ENCODE measurements around the gene WDR12. TPM values are rescaled to one million over a fixed set of nuclear protein-coding genes. Genes with fewer than 3 reads are reported as not detected.

Gene WDR12
- total and polyA plus RNA-seq, 9 of the 15 experiments (the other 6 are each of a cell fraction or from before 2014, with no cell fraction given), result 109 to 554 (median 174) TPM

DNA sequence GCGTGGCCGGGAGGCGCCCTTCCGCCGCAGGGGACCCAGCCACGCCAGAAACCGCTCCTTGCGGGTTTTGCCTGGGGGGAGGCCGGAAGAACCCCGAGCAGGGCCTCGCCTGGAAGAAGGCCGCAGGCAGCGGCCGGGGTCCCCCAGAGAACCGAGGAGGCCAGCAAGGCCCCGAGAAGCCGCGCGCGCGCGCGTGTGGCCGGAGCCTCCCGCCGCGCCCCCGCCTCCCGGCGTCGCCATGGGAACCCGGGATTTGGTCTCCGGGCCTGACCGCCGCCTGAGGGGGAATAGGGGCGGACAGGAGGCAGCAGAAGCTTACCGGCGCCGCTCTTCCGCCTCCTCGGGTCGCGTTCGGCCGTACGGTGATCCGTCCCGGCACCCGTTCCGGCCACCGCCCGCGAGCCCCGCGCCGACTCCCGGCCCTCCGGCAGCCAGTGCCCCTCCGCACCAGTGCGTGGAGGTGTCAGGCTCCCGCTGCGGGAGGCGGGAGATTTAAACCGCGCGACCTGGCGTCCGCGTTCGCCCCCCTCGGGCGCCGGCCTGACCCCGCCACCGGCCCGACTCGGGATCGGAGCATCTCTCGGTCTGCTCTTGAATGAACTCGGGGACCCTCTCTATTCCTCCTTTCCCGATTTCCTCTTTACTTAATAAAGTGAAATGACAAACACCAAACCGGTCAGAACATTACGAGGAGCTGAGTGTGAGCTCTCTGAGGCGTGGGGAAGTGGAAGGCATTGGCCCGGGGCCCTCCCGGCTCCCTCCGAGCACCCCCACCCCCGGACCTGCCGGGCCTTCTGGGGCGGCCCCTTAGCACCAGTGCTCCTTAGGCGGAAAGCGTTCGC, 40.0 kb downstream of the WDR12 start, which contains the start of gene ICA1L (continued):
- TF ChIP-seq, protein P1, sequence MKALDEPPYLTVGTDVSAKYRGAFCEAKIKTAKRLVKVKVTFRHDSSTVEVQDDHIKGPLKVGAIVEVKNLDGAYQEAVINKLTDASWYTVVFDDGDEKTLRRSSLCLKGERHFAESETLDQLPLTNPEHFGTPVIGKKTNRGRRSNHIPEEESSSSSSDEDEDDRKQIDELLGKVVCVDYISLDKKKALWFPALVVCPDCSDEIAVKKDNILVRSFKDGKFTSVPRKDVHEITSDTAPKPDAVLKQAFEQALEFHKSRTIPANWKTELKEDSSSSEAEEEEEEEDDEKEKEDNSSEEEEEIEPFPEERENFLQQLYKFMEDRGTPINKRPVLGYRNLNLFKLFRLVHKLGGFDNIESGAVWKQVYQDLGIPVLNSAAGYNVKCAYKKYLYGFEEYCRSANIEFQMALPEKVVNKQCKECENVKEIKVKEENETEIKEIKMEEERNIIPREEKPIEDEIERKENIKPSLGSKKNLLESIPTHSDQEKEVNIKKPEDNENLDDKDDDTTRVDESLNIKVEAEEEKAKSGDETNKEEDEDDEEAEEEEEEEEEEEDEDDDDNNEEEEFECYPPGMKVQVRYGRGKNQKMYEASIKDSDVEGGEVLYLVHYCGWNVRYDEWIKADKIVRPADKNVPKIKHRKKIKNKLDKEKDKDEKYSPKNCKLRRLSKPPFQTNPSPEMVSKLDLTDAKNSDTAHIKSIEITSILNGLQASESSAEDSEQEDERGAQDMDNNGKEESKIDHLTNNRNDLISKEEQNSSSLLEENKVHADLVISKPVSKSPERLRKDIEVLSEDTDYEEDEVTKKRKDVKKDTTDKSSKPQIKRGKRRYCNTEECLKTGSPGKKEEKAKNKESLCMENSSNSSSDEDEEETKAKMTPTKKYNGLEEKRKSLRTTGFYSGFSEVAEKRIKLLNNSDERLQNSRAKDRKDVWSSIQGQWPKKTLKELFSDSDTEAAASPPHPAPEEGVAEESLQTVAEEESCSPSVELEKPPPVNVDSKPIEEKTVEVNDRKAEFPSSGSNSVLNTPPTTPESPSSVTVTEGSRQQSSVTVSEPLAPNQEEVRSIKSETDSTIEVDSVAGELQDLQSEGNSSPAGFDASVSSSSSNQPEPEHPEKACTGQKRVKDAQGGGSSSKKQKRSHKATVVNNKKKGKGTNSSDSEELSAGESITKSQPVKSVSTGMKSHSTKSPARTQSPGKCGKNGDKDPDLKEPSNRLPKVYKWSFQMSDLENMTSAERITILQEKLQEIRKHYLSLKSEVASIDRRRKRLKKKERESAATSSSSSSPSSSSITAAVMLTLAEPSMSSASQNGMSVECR (CRISPR knock-in tag; IDR thresholded peaks at IDR 0.05), result peak; percentile 72; the same call in 1 of the 2 replicates
- TF ChIP-seq ZFP30 (CRISPR knock-in tag; IDR thresholded peaks at IDR 0.05; ENCODE audit: borderline replicate concordance), result no peak
- TF ChIP-seq PTRF (tag; IDR thresholded peaks at IDR 0.05), result no peak
- TF ChIP-seq SRSF9 (IDR thresholded peaks at IDR 0.05; ENCODE audit: borderline replicate concordance, low read depth, low read length), result no peak
- peak; percentile 59; the same call in 1 of the 2 replicates for TF ChIP-seq TGIF2 (CRISPR knock-in tag; IDR thresholded peaks at IDR 0.05)
- TF ChIP-seq CAMTA2 (CRISPR knock-in tag; conservative IDR thresholded peaks at IDR 0.05), result no peak
- TF ChIP-seq, protein P2, sequence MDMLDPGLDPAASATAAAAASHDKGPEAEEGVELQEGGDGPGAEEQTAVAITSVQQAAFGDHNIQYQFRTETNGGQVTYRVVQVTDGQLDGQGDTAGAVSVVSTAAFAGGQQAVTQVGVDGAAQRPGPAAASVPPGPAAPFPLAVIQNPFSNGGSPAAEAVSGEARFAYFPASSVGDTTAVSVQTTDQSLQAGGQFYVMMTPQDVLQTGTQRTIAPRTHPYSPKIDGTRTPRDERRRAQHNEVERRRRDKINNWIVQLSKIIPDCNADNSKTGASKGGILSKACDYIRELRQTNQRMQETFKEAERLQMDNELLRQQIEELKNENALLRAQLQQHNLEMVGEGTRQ (CRISPR knock-in tag; IDR thresholded peaks at IDR 0.05), result no peak
- TF ChIP-seq PHF8 (IDR thresholded peaks at IDR 0.05; ENCODE audit: borderline replicate concordance, low read length), result peak; percentile 57; the same call in 1 of the 2 replicates
- no peak for TF ChIP-seq POLR3G (IDR thresholded peaks at IDR 0.05; ENCODE audit: extremely low read depth, insufficient read length, insufficient replicate concordance)
- TF ChIP-seq, protein P3, sequence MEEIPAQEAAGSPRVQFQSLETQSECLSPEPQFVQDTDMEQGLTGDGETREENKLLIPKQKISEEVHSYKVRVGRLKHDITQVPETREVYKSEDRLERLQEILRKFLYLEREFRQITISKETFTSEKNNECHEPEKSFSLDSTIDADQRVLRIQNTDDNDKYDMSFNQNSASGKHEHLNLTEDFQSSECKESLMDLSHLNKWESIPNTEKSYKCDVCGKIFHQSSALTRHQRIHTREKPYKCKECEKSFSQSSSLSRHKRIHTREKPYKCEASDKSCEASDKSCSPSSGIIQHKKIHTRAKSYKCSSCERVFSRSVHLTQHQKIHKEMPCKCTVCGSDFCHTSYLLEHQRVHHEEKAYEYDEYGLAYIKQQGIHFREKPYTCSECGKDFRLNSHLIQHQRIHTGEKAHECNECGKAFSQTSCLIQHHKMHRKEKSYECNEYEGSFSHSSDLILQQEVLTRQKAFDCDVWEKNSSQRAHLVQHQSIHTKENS (CRISPR knock-in tag; IDR thresholded peaks at IDR 0.05), result no peak
- TF ChIP-seq SMARCE1 (IDR thresholded peaks at IDR 0.05), result no peak
- TF ChIP-seq, protein P4, sequence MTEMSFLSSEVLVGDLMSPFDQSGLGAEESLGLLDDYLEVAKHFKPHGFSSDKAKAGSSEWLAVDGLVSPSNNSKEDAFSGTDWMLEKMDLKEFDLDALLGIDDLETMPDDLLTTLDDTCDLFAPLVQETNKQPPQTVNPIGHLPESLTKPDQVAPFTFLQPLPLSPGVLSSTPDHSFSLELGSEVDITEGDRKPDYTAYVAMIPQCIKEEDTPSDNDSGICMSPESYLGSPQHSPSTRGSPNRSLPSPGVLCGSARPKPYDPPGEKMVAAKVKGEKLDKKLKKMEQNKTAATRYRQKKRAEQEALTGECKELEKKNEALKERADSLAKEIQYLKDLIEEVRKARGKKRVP (CRISPR knock-in tag; IDR thresholded peaks at IDR 0.05), result no peak
- no peak for TF ChIP-seq TCF3 (CRISPR knock-in tag; IDR thresholded peaks at IDR 0.05)
- TF ChIP-seq U2AF2 (optimal IDR thresholded peaks at IDR 0.05; ENCODE audit: low read depth, low read length), result no peak
- TF ChIP-seq KLF1 (tag; IDR thresholded peaks at IDR 0.05), result no peak
- TF ChIP-seq ZNF696 (CRISPR knock-in tag; conservative IDR thresholded peaks at IDR 0.05), result no peak
- no peak for TF ChIP-seq BCOR (IDR thresholded peaks at IDR 0.05)

Measured in K562 (cell line).